Spleen (tissue), 11 donors: ENCODE measurements around the gene CCDC93. TPM values are rescaled to one million over a fixed set of nuclear protein-coding genes. Genes with fewer than 3 reads are reported as not detected.
A peak's percentile ranks its signal among the peaks of the same experiment; 100 is the strongest.

Source experiments
- DNase-seq: peaks from one replicate; pipeline ENCODE4 v3.0.0-alpha.2; 2020
- H3K27ac ChIP-seq, 8 donors: fragments of 200-600 bp; sonication (generic) in 7 of 8; 1 replicate in 4 of 8; 2 replicates in 4 of 8; pipeline versions ENCODE4 v1.5.0 to v1.8.0; 2016 to 2021; ENCODE audit warnings: inconsistent platforms in 4 of 8, mild to moderate bottlenecking in 4 of 8, moderate library complexity in 1 of 8
- H3K27me3 ChIP-seq, 7 donors: fragments of 200-600 bp; sonication (generic) in 6 of 7; replicated peaks in 1 of 7; 1 replicate in 4 of 7; 2 replicates in 3 of 7; pipeline versions ENCODE4 v1.5.0 to v1.8.0; 2016 to 2021; ENCODE audit warnings: inconsistent platforms in 3 of 7, mild to moderate bottlenecking in 1 of 7
- H3K36me3 ChIP-seq, 6 donors: fragments of 200-600 bp; sonication (generic) in 5 of 6; 1 replicate in 4 of 6; 2 replicates in 2 of 6; pipeline versions ENCODE4 v1.5.0 to v1.8.0; 2016 to 2021; ENCODE audit warnings: inconsistent platforms in 2 of 6
- H3K4me1 ChIP-seq, 6 donors: fragments of 200-600 bp; sonication (generic) in 5 of 6; 1 replicate in 3 of 6; 2 replicates in 3 of 6; pipeline versions ENCODE4 v1.5.0 to v1.8.0; 2016 to 2021; ENCODE audit warnings: inconsistent platforms in 3 of 6
- H3K4me3 ChIP-seq, 8 donors: fragments of 200-600 bp; sonication (generic) in 7 of 8; 1 replicate in 4 of 8; 2 replicates in 4 of 8; pipeline versions ENCODE4 v1.5.0 to v1.8.0; 2016 to 2021; ENCODE audit warnings: inconsistent platforms in 4 of 8, mild to moderate bottlenecking in 4 of 8, moderate library complexity in 2 of 8
- H3K9me3 ChIP-seq, 8 donors: fragments of 200-600 bp; sonication (generic) in 7 of 8; 1 replicate in 4 of 8; 2 replicates in 4 of 8; pipeline versions ENCODE4 v1.5.0 to v1.8.0; 2016 to 2021; ENCODE audit warnings: inconsistent platforms in 4 of 8
- CTCF ChIP-seq, 11 experiments: fragments of 200-600 bp in 7 of 11; fragments of 450-650 bp in 4 of 11; sonication (generic) in 4 of 11; IDR thresholded peaks in 8 of 11; conservative IDR thresholded peaks in 3 of 11; 1 replicate in 7 of 11; 2 replicates in 4 of 11; pipeline versions ENCODE4 v1.4.0 to v1.8.0; 2016 to 2021; ENCODE audit warnings: antibody characterized with exemption in 11 of 11, inconsistent platforms in 4 of 11, mild to moderate bottlenecking in 1 of 11
- POLR2A ChIP-seq, 3 donors: fragments of 450-650 bp; IDR thresholded peaks; one replicate each; pipeline ENCODE4 v1.5.1; 2017; ENCODE audit warnings: antibody characterized with exemption in 3 of 3, mild to moderate bottlenecking in 1 of 3
- POLR2AphosphoS5 ChIP-seq, 3 donors: sonication (generic); formaldehyde crosslinking; IDR thresholded peaks; one replicate each; pipeline ENCODE4 v1.5.1; 2017; ENCODE audit warnings: antibody characterized with exemption in 3 of 3
- WGBS, 5 donors: extraction: QIAGEN DNeasy Blood & Tissue Kit in 3 of 5; methylation state at CpG; one replicate each; pipeline versions ENCODE4 v1.1.5 to v1.1.7; 2013 to 2018; 5-methylcytosine and 5-hydroxymethylcytosine counted together
- intact Hi-C: fragments of 100-400 bp; cut with DNase I; formaldehyde crosslinking; loops from one replicate; pipeline ENCODE4 v1.15.0; 2023; ENCODE audit warnings: low total_unique reads
- polyA plus RNA-seq, 3 donors: library from polyadenylated mRNA; stranded (reverse); fragments of 200-250 nt; gene quantifications; one replicate each; pipeline ENCODE4 v1.2.1, GENCODE V29; 2013
- total RNA-seq, 7 donors: library from RNA; depleted of rRNA in 3 of 7; stranded (reverse); fragments of >200 nt in 3 of 7; fragmentation: NEBNext Ultra II Directional in 4 of 7; extraction: Animal tissue kit (Norgen Biotek cat#: 25700) in 4 of 7; gene quantifications; one replicate each; pipeline versions ENCODE4 v1.1.0 to v1.2.1, GENCODE V29; 2016 to 2021
- donor health status: healthy with polysubstance abuse.
- donor health status: DM: no; HTN: no; CAD: no; lungs with moderate emphysema.
- donor health status: DM: no; HTN: no; CAD: no.
- donor health status: Bipolar disorder and iron deficiency.
- donor health status: healthy.
- donor health status: DM: no; HTN: no; CAD: no.
- donor health status: DM: yes; HTN: yes; CAD: no.

The CCDC93 gene
- total and polyA plus RNA-seq, 10 donors: 4.3 to 80.3 (median 42.4) TPM

GRCh38 chr2:118046634-118047210, 32.9 kb upstream of the CCDC93 start:
- Histone ChIP-seq H3K36me3 (no peaks in the 10 kb centered on the region), H3K27me3 (peaks cover 0 to 30% (median 0%) of the 10 kb centered on the region in 7 donors), H3K9me3 (no peaks in the 10 kb centered on the region), H3K4me1 (peaks cover 0 to 36% (median 12%) of the 10 kb centered on the region in 6 donors), H3K27ac (no peak overlapping the region), H3K4me3 (no peak overlapping the region)
- TF ChIP-seq CTCF (IDR thresholded peaks at IDR 0.05 in 8 of 11, conservative IDR thresholded peaks at IDR 0.05 in 3 of 11): peak; percentile 32 to 69 (median 62)
- TF ChIP-seq POLR2A (IDR thresholded peaks at IDR 0.05): no peak
- no peak for TF ChIP-seq POLR2AphosphoS5 (IDR thresholded peaks at IDR 0.05)
- no peak for DNase-seq
- intact Hi-C loops: loop anchor here (5.0 to 10.0 kb wide), 2 partner anchors 138 to 816 kb away; no protein-coding TSS in a partner anchor
- WGBS, 5 donors: 10 to 16% (median 12%) methylated on average over 4 of the region's 4 CpGs

- Histone ChIP-seq H3K4me1 (peaks cover 0 to 28% (median 10%) of the 10 kb centered on the region in 6 donors), H3K9me3 (no peaks in the 10 kb centered on the region), H3K27me3 (peaks cover 0 to 40% (median 0%) of the 10 kb centered on the region in 7 donors), H3K4me3 (no peak overlapping the region), H3K36me3 (no peaks in the 10 kb centered on the region), H3K27ac (no peak overlapping the region)
- WGBS, 5 donors: 85 to 94% (median 90%) methylated on average over 1 of the region's 1 CpG
- TF ChIP-seq POLR2A (IDR thresholded peaks at IDR 0.05) (no peak), CTCF (IDR thresholded peaks at IDR 0.05 in 8 of 11, conservative IDR thresholded peaks at IDR 0.05 in 3 of 11) (no peak), POLR2AphosphoS5 (IDR thresholded peaks at IDR 0.05) (no peak)
- no peak for DNase-seq
- intact Hi-C loops: loop anchor here (5.0 to 10.0 kb wide), 2 partner anchors 140 to 817 kb away; no protein-coding TSS in a partner anchor
Observed at GRCh38 chr2:118045286-118045685, 31.4 kb upstream of the CCDC93 start.

GRCh38 chr2:118044854-118045253, 31.0 kb upstream of the CCDC93 start:
- no peak for DNase-seq
- TF ChIP-seq CTCF (IDR thresholded peaks at IDR 0.05 in 8 of 11, conservative IDR thresholded peaks at IDR 0.05 in 3 of 11) (no peak), POLR2AphosphoS5 (IDR thresholded peaks at IDR 0.05) (no peak), POLR2A (IDR thresholded peaks at IDR 0.05) (no peak)
- H3K27ac ChIP-seq: no peak overlapping the region
- H3K27me3 ChIP-seq: peaks cover 0 to 39% (median 0%) of the 10 kb centered on the region in 7 donors
- peaks cover 0 to 24% (median 7%) of the 10 kb centered on the region in 6 donors for H3K4me1 ChIP-seq
- intact Hi-C loops: loop anchor here (5.0 to 10.0 kb wide), 2 partner anchors 140 to 817 kb away; no protein-coding TSS in a partner anchor
- H3K4me3 ChIP-seq: no peak overlapping the region
- no peaks in the 10 kb centered on the region for H3K9me3 ChIP-seq
- H3K36me3 ChIP-seq: no peaks in the 10 kb centered on the region
- 84 to 90% (median 87%) methylated on average over 2 of the region's 2 CpGs for WGBS, 5 donors

GRCh38 chr2:118044103-118044716, 30.3 kb upstream of the CCDC93 start:
- Histone ChIP-seq H3K36me3 (no peaks in the 10 kb centered on the region), H3K4me3 (no peak overlapping the region), H3K4me1 (peaks cover 0 to 17% (median 5%) of the 10 kb centered on the region in 6 donors), H3K9me3 (no peaks in the 10 kb centered on the region), H3K27me3 (peaks cover 0 to 36% (median 0%) of the 10 kb centered on the region in 7 donors), H3K27ac (no peak overlapping the region)
- WGBS, 5 donors: 78 to 89% (median 79%) methylated on average over 6 of the region's 6 CpGs
- intact Hi-C loops: loop anchor here (10.0 kb wide), 1 partner anchor 141 kb away; no protein-coding TSS in a partner anchor
- no peak for DNase-seq
- TF ChIP-seq CTCF (IDR thresholded peaks at IDR 0.05 in 8 of 11, conservative IDR thresholded peaks at IDR 0.05 in 3 of 11) (no peak), POLR2A (IDR thresholded peaks at IDR 0.05) (no peak), POLR2AphosphoS5 (IDR thresholded peaks at IDR 0.05) (no peak)
